ENCODE results near the gene KDM6B.

The KDM6B gene

GRCh38 chr17:7843536-7844291, 9.7 kb downstream of the KDM6B start:
- Mint-ChIP-seq H3K9me3 (no peaks in the 10 kb centered on the region), H3K36me3 (ENCODE audit: low read depth) (peaks cover 21% of the 10 kb centered on the region), H3K27me3 (ENCODE audit: low read depth) (no peaks in the 10 kb centered on the region), H3K27ac (peak overlapping the region; percentile 91 to 98 (median 98)), H3K4me1 (peaks cover 32% of the 10 kb centered on the region), H3K4me3 (peak overlapping the region; percentile 96 to 98 (median 97))
- no peak for TF ChIP-seq CTCF (IDR thresholded peaks at IDR 0.05; ENCODE audit: unreplicated experiment in 3 of 3)

- Mint-ChIP-seq H3K27ac (peak overlapping the region; percentile 91 to 98 (median 98)), H3K4me1 (peaks cover 24% of the 10 kb centered on the region), H3K36me3 (ENCODE audit: low read depth) (peaks cover 22% of the 10 kb centered on the region), H3K9me3 (no peaks in the 10 kb centered on the region), H3K4me3 (peak overlapping the region; percentile 96 to 98 (median 97)), H3K27me3 (ENCODE audit: low read depth) (no peaks in the 10 kb centered on the region)
- no peak for TF ChIP-seq CTCF (IDR thresholded peaks at IDR 0.05; ENCODE audit: unreplicated experiment in 3 of 3)
Measured at GRCh38 chr17:7844292-7845154, 10.5 kb downstream of the KDM6B start.

- Mint-ChIP-seq H3K27ac (no peak overlapping the region), H3K36me3 (ENCODE audit: low read depth) (peaks cover 26% of the 10 kb centered on the region), H3K4me3 (peak overlapping the region; percentile 96 to 98 (median 97)), H3K4me1 (peaks cover 14% of the 10 kb centered on the region), H3K27me3 (ENCODE audit: low read depth) (no peaks in the 10 kb centered on the region), H3K9me3 (no peaks in the 10 kb centered on the region)
- TF ChIP-seq CTCF (IDR thresholded peaks at IDR 0.05; ENCODE audit: unreplicated experiment in 3 of 3), result no peak
Measured at GRCh38 chr17:7845359-7846062, 11.5 kb downstream of the KDM6B start.

- H3K27ac Mint-ChIP-seq, result no peak overlapping the region
- H3K4me3 Mint-ChIP-seq, result peak overlapping the region; percentile 58 to 70 (median 67)
- H3K4me1 Mint-ChIP-seq, result peaks cover 8% of the 10 kb centered on the region
- no peak for TF ChIP-seq CTCF (IDR thresholded peaks at IDR 0.05; ENCODE audit: unreplicated experiment in 3 of 3)
- peaks cover 28% of the 10 kb centered on the region for H3K36me3 Mint-ChIP-seq (ENCODE audit: low read depth)
- no peaks in the 10 kb centered on the region for H3K27me3 Mint-ChIP-seq (ENCODE audit: low read depth)
- no peaks in the 10 kb centered on the region for H3K9me3 Mint-ChIP-seq
Measured at GRCh38 chr17:7846063-7846735, 12.2 kb downstream of the KDM6B start.

- no peaks in the 10 kb centered on the region for H3K9me3 Mint-ChIP-seq
- peaks cover 2% of the 10 kb centered on the region for H3K4me1 Mint-ChIP-seq
- peak overlapping the region; percentile 37 to 58 (median 43) for H3K4me3 Mint-ChIP-seq
- no peak overlapping the region for H3K27ac Mint-ChIP-seq
- no peak for TF ChIP-seq CTCF (IDR thresholded peaks at IDR 0.05; ENCODE audit: unreplicated experiment in 3 of 3)
- no peaks in the 10 kb centered on the region for H3K27me3 Mint-ChIP-seq (ENCODE audit: low read depth)
- peaks cover 36% of the 10 kb centered on the region for H3K36me3 Mint-ChIP-seq (ENCODE audit: low read depth)
Measured at GRCh38 chr17:7846765-7847661, 13.0 kb downstream of the KDM6B start.

Measured in nephron (organoid).